GM18861 (cell line): ENCODE measurements around the gene NFIX.

ENCODE experiments used
- ATAC-seq: cut with Tn5 transposase; IDR thresholded peaks from one replicate; pipeline ENCODE4 v1.9.1; 2021; ENCODE audit not compliant: unreplicated experiment

Gene NFIX

GRCh38 chr19:13033819-13034611 is 38.7 kb downstream of the NFIX start:
- no peak for ATAC-seq

DNA sequence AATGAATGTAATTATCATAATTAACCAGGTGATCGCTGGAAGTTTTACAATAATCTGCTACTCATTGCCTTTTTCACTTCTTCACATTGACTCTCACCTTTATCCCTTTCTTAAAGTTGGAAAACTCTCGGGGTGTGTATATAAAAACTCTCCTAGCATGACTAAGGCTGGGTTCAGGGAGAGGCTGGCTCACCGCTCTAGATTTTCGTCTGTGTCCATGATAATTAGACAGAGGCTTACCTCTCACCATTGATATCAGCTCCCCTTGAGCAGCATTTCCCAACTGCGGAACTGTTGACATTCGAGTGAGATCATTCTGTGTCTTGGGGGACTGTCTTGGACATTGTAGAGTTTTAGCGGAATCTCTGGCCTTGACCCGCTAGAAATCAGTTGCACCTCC is 39.4 kb downstream of the NFIX start:
- ATAC-seq: no peak

DNA sequence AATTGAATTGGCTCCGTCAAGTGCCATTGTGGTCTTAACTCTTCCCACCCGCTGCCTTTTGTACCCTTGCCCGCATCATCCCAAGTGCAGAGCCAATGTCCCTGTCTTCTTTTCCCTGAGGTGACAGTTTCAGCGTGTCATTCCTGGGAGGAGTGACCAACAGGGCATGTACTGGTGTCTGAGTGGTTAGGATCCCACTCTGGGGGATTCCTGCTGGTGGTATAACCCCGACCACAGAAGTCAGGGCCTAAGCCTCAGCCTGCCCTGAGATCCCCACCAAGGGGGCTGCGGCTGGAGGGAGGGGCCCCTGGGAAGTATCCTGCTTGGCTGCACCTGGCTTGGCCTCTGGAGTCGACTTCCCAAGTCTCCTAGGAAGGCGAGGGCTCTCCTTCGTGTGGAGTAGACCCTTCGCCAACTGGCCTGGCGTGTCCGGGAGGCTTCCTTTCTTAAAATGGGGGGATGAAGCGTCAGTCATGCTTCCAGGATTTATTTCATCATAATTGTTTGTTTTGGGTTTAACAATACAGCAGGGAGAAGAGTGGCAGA is 40.6 kb downstream of the NFIX start:
- no peak for ATAC-seq

DNA sequence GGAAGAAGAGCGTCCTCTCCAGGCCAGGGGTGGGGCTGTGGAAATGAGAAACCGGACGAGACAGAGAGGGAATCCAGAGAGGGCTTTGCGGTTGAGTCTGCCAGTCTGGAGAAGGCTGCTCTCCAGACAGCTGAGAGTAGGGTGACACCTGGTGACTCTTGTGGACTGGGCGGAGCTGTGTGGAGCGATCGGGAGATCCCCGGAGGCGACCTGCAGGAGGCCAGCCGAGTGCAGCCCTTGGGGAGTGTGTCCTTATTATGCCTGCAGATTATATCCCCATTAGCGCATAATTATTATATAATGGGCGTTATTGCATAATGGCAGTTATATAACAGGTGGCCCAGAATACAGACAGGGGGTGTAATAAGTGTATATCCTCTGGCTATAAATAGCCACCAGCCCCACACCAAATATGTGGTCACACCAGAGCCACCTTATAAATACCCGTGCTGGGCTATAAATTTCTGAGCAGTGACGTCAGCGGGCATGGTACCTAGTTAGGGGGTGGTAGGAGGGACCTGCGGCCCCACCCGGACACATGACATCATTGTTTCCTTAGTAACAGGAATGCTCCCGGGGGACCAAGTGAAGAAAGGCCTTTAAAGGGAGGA is 41.2 kb downstream of the NFIX start:
- ATAC-seq: no peak

GRCh38 chr19:13037161-13037560 is 41.9 kb downstream of the NFIX start:
- no peak for ATAC-seq

GRCh38 chr19:13037731-13038130 is 42.5 kb downstream of the NFIX start:
- no peak for ATAC-seq

DNA sequence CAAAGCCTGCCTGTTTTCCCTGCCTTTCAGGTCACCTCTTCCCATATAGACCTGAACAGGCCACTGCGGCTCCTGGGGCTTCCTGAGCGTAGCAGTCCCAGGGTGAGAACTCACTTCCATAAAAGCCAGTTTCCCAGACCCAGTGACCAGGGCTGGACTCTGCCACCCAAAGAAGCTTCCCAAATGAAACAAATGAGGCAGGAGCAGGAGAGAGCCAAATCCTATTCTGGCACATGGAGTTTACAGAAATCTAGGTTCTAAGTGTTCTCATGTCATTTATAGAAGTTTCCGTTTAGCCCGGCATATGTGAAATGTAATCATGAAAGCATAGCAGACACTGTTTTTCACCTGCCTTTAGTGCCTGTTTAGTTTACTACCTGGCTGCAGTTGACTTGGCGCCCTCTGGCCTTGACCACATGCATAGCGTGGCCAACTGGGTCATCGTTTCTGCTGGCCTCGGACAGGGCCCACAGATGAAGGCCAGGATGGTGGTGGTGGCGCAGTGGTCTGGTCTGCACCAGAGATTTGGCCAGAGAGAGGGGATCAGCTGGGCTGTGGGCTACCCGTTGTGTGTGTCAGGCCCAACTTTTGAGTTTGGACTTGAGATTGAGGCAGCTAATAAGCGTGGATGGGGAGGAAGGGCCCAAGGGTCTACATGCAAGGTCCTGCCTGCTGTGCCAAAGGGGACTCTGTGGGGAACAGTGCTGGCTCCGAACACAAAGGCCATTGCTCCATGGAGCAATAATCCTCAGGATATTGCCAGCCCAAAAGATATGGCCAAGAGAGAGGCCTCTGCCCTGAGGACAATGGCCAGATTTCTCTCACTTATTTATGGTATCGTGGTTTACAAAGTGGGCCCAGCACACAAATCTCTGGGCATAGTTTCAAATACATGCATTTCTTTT is 43.3 kb downstream of the NFIX start:
- ATAC-seq: no peak

GRCh38 chr19:13039211-13039789 is 44.0 kb downstream of the NFIX start:
- no peak for ATAC-seq

DNA sequence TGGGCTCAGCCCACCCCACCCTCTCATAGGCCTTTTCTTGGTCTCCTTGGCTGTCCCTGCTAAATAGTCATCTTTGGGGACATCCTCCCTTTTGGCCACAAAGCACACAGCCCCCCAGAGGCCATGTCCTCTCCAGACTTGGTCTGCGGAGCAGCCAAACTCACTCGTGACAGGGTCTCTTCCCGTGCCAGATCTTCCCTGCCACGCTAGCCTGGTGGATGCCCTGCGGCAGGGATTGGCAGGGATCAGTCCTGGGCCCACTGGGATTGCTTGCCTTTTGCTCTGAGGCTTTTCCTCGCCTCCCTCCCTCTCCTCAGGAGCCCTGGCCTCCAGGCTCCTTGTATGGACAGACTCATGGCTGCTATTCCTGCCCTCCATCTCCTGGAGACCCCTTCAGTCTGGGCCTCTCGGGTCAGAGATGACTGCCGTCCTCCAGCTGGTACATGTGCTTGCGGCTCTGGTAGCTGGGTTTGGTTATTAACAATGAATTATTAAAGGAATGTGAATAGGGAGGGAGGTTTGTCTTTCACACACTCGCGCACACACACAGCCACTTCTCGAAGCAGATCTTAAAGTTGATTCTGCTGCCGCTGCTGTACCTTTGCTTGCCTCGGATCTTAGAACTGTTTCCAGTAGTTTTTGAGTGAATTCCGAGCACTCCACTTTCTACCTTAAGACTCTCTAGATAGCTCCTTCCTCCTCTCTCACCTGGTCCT is 45.1 kb downstream of the NFIX start:
- no peak for ATAC-seq

DNA sequence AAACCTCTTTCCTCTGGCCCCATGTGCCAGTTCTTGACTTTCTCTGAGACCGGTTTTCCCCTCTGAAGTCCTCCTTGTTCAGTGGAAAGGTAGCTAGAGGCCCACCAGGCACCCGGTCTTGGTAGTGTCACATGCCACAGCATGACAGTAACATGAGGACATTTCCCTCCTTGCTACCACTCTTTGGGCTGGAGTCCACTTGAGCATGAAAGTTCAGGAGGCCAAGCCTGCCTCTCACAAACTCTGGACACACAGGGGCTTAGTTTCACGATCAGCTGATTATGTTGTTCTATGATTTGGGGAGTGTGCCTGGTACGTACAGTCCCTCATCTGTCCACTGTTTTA is 45.6 kb downstream of the NFIX start:
- no peak for ATAC-seq

DNA sequence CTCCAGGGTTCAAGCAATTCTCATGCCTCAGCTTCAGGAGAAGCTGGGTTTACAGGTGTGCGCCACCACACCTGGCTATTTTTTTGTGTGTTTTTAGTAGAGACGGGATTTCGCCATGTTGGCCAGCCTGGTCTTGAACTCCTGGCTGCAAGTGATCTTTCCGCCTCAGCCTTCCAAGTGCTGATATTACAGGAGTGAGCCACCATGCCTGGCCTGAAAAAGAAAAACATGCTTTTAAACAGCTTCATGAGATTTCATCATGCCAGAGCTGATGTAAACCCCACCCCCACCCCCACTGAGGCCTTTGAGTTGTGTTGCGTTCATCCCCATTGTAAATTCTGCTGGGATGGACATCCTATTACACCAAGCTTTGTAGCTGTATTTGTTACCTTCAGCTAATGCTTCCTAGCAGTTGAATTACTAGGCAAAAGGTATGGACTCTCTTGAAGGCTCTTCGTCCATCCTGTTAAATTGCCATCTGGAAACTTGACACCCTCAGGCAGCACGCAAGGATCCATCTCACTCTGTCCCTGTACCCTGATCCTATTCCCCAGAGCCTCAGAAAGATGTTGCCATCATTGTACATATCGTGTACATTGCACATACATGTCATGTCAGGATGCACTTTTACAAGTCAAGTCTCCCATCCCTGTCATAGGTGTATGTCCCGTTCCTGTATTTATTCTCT is 47.3 kb downstream of the NFIX start:
- ATAC-seq: no peak

GRCh38 chr19:13043285-13043684 is 48.0 kb downstream of the NFIX start:
- no peak for ATAC-seq

GRCh38 chr19:13044231-13044836 is 49.1 kb downstream of the NFIX start:
- no peak for ATAC-seq

GRCh38 chr19:13045812-13046211 is 50.5 kb downstream of the NFIX start:
- no peak for ATAC-seq

DNA sequence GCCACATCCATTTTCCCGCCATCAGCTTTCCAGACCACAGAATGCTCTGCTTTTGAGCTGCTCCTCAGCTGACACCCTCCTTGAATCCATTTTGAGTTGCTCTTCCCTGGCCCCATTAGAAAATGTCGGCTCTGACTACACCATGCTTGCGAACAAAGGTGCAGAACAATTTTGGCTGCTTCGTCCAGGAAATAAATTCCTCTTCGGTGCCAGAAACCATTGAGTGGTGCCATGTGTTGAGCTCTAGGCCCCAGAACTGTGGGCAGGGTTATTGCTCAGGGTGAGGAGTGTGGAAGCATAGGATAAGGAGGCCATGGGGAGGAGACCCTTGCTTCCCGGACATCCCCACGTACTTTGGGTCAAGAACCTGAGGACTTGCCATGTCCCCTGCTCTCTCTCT is 52.1 kb downstream of the NFIX start:
- no peak for ATAC-seq

- no peak for ATAC-seq
Observed at GRCh38 chr19:13050274-13050673, 55.0 kb downstream of the NFIX start.

DNA sequence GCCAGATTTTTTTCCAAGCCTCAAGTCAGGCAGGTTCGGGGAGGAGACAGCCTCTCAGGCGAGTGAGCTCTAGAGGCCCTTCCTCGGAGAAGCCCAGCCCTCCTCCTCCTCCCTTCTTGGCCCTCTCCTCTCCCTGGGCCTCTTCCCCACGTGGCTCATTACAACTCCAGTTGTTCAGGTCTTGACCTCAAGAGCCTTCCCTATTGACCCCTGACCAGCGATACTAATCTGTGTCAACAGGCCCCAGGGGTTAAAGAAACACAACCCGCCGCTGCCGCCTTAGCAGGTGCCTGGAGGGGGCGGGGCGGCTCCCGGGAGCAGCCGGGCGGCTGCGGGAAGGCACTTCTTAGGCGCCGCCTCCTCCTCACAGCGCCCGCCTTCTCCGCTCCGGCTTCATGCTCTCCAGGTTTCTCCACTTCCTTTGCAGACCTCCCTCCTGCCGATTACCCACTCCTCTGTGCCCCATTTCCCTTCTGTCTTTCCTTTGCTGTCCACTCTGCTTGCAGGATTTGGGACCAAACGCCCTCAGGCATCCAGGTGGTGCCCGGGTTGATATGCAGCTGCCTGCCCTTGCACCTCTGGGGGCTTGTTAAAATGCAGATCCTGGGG is 56.4 kb downstream of the NFIX start:
- no peak for ATAC-seq

- no peak for ATAC-seq
Observed at GRCh38 chr19:13052447-13053175, 57.3 kb downstream of the NFIX start.
